Gastrocnemius medialis (tissue), 4 donors: Measurements from ENCODE around the gene DPYD. TPM values are rescaled to one million over a fixed set of nuclear protein-coding genes. Genes with fewer than 3 reads are reported as not detected.

Experiments
- ATAC-seq, 2 donors: fragments of 150-250 bp; one replicate each; pipeline ENCODE4 v1.9.1; 2016
- DNase-seq, 2 donors: peaks; one replicate each; pipeline ENCODE4 v3.0.0-alpha.2; 2019
- H3K27ac ChIP-seq, 4 donors: fragments of 200-600 bp; sonication (generic); 1 replicate in 1 of 4; 2 replicates in 3 of 4; pipeline ENCODE4 v1.5.1; 2016 to 2018; ENCODE audit warnings: mild to moderate bottlenecking in 2 of 4, moderate library complexity in 1 of 4
- H3K27me3 ChIP-seq, 3 donors: fragments of 200-600 bp; sonication (generic) in 2 of 3; 1 replicate in 1 of 3; 2 replicates in 2 of 3; pipeline versions ENCODE4 v1.5.1 to v1.6.0; 2016 to 2019; ENCODE audit warnings: mild to moderate bottlenecking in 1 of 3, moderate library complexity in 1 of 3
- H3K36me3 ChIP-seq, 2 donors: fragments of 200-600 bp; sonication (generic) in 1 of 2; one replicate each; pipeline ENCODE4 v1.5.1; 2017 to 2018
- H3K4me1 ChIP-seq, 2 donors: fragments of 200-600 bp; sonication (generic) in 1 of 2; one replicate each; pipeline ENCODE4 v1.5.1; 2016 to 2017; ENCODE audit warnings: mild to moderate bottlenecking in 2 of 2
- H3K4me3 ChIP-seq, 4 donors: fragments of 200-600 bp; sonication (generic) in 3 of 4; 1 replicate in 1 of 4; 2 replicates in 3 of 4; pipeline ENCODE4 v1.5.1; 2016 to 2019; ENCODE audit warnings: mild to moderate bottlenecking in 2 of 4
- H3K9me3 ChIP-seq, 3 donors: fragments of 200-600 bp; sonication (generic) in 2 of 3; 1 replicate in 1 of 3; 2 replicates in 2 of 3; pipeline ENCODE4 v1.5.1; 2016 to 2019
- POLR2A ChIP-seq, 2 donors: fragments of 450-650 bp; IDR thresholded peaks; one replicate each; pipeline ENCODE4 v1.6.1; 2017; ENCODE audit warnings: antibody characterized with exemption in 2 of 2, mild to moderate bottlenecking in 2 of 2, moderate library complexity in 2 of 2
- in situ Hi-C, 4 donors: fragments of 200-750 bp; cut with MboI; loops; one replicate each; pipeline versions ENCODE4 v1.15.0 to v1.8.0; 2017; ENCODE audit warnings: low sequenced_read_pairs in 4 of 4
- intact Hi-C: fragments of 100-400 bp; cut with DNase I; formaldehyde crosslinking; loops from one replicate; pipeline ENCODE4 v1.15.1; 2023; ENCODE audit warnings: low total_unique reads
- total RNA-seq, 4 donors: library from RNA; depleted of rRNA; stranded (reverse); fragments of >200 nt; gene quantifications; one replicate each; pipeline versions ENCODE4 v1.1.0 to v1.2.3, GENCODE V29; 2016
- TF ChIP-seq, protein P1 (sequence below), 5 experiments: fragments of 450-650 bp in 3 of 5; fragments of 200-600 bp in 2 of 5; sonication (generic) in 2 of 5; IDR thresholded peaks in 4 of 5; conservative IDR thresholded peaks in 1 of 5; 1 replicate in 4 of 5; 2 replicates in 1 of 5; pipeline ENCODE4 v1.5.1; 2016 to 2019; ENCODE audit warnings: antibody characterized with exemption in 5 of 5, mild to moderate bottlenecking in 3 of 5, moderate library complexity in 3 of 5

Gene DPYD
- total RNA-seq, 4 donors from 2014 or later: 4.6 to 13.9 (median 9.1) TPM

DNA sequence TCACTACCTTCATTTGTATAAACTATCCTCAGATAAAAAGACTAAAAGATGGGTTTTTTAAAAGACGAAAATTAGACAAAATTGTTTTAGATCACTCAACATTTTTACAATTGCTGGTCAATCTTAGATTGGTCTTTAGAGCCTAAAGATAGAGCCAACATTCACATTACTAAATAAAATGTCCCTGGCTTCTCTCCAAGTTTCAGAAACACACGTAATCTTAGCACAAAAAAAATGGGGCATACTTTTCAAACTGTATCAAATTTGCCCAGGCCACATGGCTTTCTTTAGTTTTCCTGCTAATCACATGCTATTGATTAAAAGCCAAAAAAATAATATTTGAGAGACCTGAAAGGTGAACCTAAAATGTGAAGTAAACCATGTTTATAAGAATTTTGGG lies 288.1 kb downstream of the DPYD start:
- no peak for DNase-seq
- ATAC-seq: no peak
- Histone ChIP-seq H3K27ac (no peak overlapping the region), H3K4me1 (no peaks in the 10 kb centered on the region), H3K4me3 (no peak overlapping the region), H3K27me3 (no peaks in the 10 kb centered on the region), H3K36me3 (no peaks in the 10 kb centered on the region), H3K9me3 (no peaks in the 10 kb centered on the region)
- no peak for TF ChIP-seq POLR2A (IDR thresholded peaks at IDR 0.05)
- TF ChIP-seq, protein P1, sequence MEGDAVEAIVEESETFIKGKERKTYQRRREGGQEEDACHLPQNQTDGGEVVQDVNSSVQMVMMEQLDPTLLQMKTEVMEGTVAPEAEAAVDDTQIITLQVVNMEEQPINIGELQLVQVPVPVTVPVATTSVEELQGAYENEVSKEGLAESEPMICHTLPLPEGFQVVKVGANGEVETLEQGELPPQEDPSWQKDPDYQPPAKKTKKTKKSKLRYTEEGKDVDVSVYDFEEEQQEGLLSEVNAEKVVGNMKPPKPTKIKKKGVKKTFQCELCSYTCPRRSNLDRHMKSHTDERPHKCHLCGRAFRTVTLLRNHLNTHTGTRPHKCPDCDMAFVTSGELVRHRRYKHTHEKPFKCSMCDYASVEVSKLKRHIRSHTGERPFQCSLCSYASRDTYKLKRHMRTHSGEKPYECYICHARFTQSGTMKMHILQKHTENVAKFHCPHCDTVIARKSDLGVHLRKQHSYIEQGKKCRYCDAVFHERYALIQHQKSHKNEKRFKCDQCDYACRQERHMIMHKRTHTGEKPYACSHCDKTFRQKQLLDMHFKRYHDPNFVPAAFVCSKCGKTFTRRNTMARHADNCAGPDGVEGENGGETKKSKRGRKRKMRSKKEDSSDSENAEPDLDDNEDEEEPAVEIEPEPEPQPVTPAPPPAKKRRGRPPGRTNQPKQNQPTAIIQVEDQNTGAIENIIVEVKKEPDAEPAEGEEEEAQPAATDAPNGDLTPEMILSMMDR (IDR thresholded peaks at IDR 0.05 in 4 of 5, conservative IDR thresholded peaks at IDR 0.05 in 1 of 5): no peak
- in situ Hi-C loops (no loop called here), intact Hi-C loops (no loop called here)

DNA sequence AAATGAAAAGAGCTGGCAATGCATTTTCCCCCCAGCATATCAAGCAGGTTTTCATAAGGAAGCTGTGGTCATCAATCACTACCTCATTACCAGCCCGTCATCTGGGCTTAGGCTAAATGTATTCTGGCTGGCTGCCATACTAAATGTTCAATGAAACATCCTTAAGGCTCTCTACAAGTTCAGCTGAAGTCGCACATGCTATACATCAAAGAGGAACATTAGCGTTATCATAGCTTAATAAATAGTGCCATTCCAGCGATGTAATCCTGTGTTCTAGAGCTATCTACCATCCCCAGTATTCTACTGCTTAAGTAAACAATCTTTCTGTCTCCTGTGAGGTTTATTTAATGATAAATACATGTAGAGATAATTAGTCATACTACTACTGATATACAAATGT lies 288.8 kb downstream of the DPYD start:
- ATAC-seq: no peak

DNA sequence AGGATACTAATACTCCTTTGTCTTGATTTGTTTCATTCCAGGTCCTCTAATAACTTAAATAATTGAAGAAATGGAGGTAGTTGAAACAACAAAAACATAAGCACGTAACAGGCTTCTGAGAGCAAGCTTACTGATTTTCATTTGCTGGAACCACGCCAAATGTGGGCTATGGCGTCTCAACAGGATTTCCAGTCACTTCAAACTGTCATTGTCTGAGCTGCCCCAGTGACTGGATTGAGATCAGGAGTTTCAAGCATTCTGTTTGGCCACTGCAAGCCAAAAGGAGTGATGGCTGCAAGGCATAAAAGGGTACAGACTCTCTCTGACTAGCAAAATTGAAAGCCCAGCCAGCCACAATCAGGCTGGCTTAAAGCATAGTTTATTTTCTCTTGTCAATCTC lies 289.9 kb downstream of the DPYD start:
- H3K36me3 ChIP-seq: no peaks in the 10 kb centered on the region
- ATAC-seq (no peak), DNase-seq (no peak)
- intact Hi-C loops: no loop called here
- in situ Hi-C loops: no loop called here
- H3K9me3 ChIP-seq: no peaks in the 10 kb centered on the region
- H3K27me3 ChIP-seq: no peaks in the 10 kb centered on the region
- no peaks in the 10 kb centered on the region for H3K4me1 ChIP-seq
- H3K4me3 ChIP-seq: no peak overlapping the region
- H3K27ac ChIP-seq: no peak overlapping the region
- TF ChIP-seq, protein P1 (IDR thresholded peaks at IDR 0.05 in 4 of 5, conservative IDR thresholded peaks at IDR 0.05 in 1 of 5): no peak
- TF ChIP-seq POLR2A (IDR thresholded peaks at IDR 0.05): no peak

More for the DNA sequence above, 288.8 kb downstream of the DPYD start:
- no peaks in the 10 kb centered on the region for H3K4me1 ChIP-seq
- no peak overlapping the region for H3K4me3 ChIP-seq
- TF ChIP-seq POLR2A (IDR thresholded peaks at IDR 0.05): no peak
- TF ChIP-seq, protein P1 (IDR thresholded peaks at IDR 0.05 in 4 of 5, conservative IDR thresholded peaks at IDR 0.05 in 1 of 5): no peak
- in situ Hi-C loops: no loop called here
- H3K27ac ChIP-seq: no peak overlapping the region
- intact Hi-C loops: no loop called here
- no peaks in the 10 kb centered on the region for H3K36me3 ChIP-seq
- no peaks in the 10 kb centered on the region for H3K9me3 ChIP-seq
- no peaks in the 10 kb centered on the region for H3K27me3 ChIP-seq
- no peak for DNase-seq

DNA sequence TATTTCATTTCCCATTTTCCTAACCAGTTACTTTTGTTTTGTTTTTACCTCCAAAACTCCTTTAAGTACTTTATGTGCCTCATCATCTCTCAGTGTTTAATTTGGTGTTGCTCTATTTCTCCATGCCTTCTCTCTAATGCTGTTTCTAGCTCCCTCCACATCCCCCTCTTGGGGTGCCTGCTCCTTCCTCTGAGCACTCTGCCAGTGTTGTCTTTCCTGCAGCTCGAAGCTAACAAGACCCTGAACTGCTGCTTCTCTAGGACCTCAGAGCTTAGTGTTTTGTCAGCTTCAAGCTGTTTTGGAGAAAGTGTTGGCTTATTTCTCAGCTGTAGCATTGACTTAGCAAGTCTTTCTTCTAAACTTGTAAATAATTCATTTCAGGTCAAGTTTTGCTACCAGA lies 290.6 kb downstream of the DPYD start:
- TF ChIP-seq POLR2A (IDR thresholded peaks at IDR 0.05): no peak
- TF ChIP-seq, protein P1 (IDR thresholded peaks at IDR 0.05 in 4 of 5, conservative IDR thresholded peaks at IDR 0.05 in 1 of 5): no peak
- no peaks in the 10 kb centered on the region for H3K27me3 ChIP-seq
- no peak overlapping the region for H3K4me3 ChIP-seq
- ATAC-seq: no peak
- H3K4me1 ChIP-seq: no peaks in the 10 kb centered on the region
- DNase-seq: no peak
- intact Hi-C loops: no loop called here
- H3K9me3 ChIP-seq: no peaks in the 10 kb centered on the region
- in situ Hi-C loops: no loop called here
- H3K36me3 ChIP-seq: no peaks in the 10 kb centered on the region
- no peak overlapping the region for H3K27ac ChIP-seq

DNA sequence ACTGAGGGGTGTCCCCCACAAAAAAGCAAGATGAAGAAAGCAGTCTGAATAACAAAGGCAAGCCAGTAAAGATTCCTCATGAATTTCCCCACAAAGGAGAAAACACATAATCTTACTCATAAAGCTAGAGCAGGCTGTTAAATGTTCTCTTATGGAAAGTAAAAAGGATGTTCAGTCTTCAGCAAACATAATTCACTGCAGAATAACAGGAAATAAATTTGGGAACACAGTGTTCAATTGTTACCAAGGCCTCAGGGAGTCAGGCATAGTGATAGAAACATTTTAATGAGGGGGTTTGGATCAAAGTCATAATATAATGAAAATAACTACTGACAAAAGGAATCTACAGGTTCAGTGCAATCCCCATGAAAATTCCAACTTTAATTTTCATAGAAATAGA lies 297.6 kb downstream of the DPYD start:
- no peaks in the 10 kb centered on the region for H3K27me3 ChIP-seq
- intact Hi-C loops: no loop called here
- peak overlapping the region; percentile 12 to 62 (median 52) for H3K27ac ChIP-seq
- in situ Hi-C loops: no loop called here
- peaks cover 0 to 24% of the 10 kb centered on the region in 2 donors for H3K4me1 ChIP-seq
- H3K36me3 ChIP-seq: no peaks in the 10 kb centered on the region
- DNase-seq (no peak), ATAC-seq (peak; percentile 26 to 51)
- TF ChIP-seq, protein P1 (IDR thresholded peaks at IDR 0.05 in 4 of 5, conservative IDR thresholded peaks at IDR 0.05 in 1 of 5): no peak
- TF ChIP-seq POLR2A (IDR thresholded peaks at IDR 0.05): no peak
- H3K9me3 ChIP-seq: no peaks in the 10 kb centered on the region
- H3K4me3 ChIP-seq: no peak overlapping the region
